Fibroblast of mammary gland (primary cell): ENCODE results near the gene PPP1R16B.
"Not testable (repeated sequence)": the region's sequence is repeated elsewhere in the genome, so short reads cannot be mapped to it uniquely, and the experiment has no call there.

Source experiments
- DNase-seq: peaks from one replicate; pipeline ENCODE4 v3.0.0-alpha.2; 2010; ENCODE audit warnings: low read depth
- H3K4me3 ChIP-seq: 2 replicates; pipeline ENCODE4 v1.5.1; 2011; ENCODE audit warnings: low read depth, mild to moderate bottlenecking, low read length, moderate library complexity; ENCODE audit not compliant: control insufficient read depth
- CTCF ChIP-seq: conservative IDR thresholded peaks from 2 replicates; pipeline ENCODE4 v1.5.1; 2011; ENCODE audit warnings: low read depth, low read length, inconsistent platforms; ENCODE audit not compliant: control insufficient read depth, insufficient read depth

The PPP1R16B gene

GRCh38 chr20:38791291-38791690, 14.2 kb upstream of the PPP1R16B start:
- no peak for TF ChIP-seq CTCF
- DNase-seq: no peak
- no peak overlapping the region for H3K4me3 ChIP-seq

GRCh38 chr20:38791940-38792339, 13.6 kb upstream of the PPP1R16B start:
- no peak for TF ChIP-seq CTCF
- no peak for DNase-seq

GRCh38 chr20:38794057-38794456, 11.4 kb upstream of the PPP1R16B start:
- not testable (repeated sequence) for H3K4me3 ChIP-seq, DNase-seq

More at GRCh38 chr20:38791940-38792339, 13.6 kb upstream of the PPP1R16B start:
- no peak overlapping the region for H3K4me3 ChIP-seq

- DNase-seq: no peak
- no peak overlapping the region for H3K4me3 ChIP-seq
- no peak for TF ChIP-seq CTCF
Measured at GRCh38 chr20:38798266-38798665, 7.2 kb upstream of the PPP1R16B start.

- no peak for TF ChIP-seq CTCF
- DNase-seq: no peak
- no peak overlapping the region for H3K4me3 ChIP-seq
Measured at GRCh38 chr20:38799203-38799602, 6.3 kb upstream of the PPP1R16B start.

GRCh38 chr20:38800882-38801281, 4.6 kb upstream of the PPP1R16B start:
- DNase-seq: no peak
- no peak for TF ChIP-seq CTCF
- H3K4me3 ChIP-seq: no peak overlapping the region

GRCh38 chr20:38804221-38804620, 1.3 kb upstream of the PPP1R16B start:
- no peak for TF ChIP-seq CTCF
- no peak for DNase-seq
- H3K4me3 ChIP-seq: no peak overlapping the region
